C4-2B (cell line): ENCODE results near the gene CCNE1.

Experiments
- H3K27ac ChIP-seq: fragments of 450-650 bp; 2 replicates; pipeline ENCODE4 v1.5.1; 2017
- ZFX ChIP-seq: fragments of 450-650 bp; IDR thresholded peaks from 2 replicates; pipeline ENCODE4 v1.6.1; 2017
- TF ChIP-seq, protein P1 (sequence below): fragments of 450-650 bp; conservative IDR thresholded peaks from 2 replicates; pipeline ENCODE4 v1.5.1; 2017; ENCODE audit warnings: mild to moderate bottlenecking

The CCNE1 gene

DNA sequence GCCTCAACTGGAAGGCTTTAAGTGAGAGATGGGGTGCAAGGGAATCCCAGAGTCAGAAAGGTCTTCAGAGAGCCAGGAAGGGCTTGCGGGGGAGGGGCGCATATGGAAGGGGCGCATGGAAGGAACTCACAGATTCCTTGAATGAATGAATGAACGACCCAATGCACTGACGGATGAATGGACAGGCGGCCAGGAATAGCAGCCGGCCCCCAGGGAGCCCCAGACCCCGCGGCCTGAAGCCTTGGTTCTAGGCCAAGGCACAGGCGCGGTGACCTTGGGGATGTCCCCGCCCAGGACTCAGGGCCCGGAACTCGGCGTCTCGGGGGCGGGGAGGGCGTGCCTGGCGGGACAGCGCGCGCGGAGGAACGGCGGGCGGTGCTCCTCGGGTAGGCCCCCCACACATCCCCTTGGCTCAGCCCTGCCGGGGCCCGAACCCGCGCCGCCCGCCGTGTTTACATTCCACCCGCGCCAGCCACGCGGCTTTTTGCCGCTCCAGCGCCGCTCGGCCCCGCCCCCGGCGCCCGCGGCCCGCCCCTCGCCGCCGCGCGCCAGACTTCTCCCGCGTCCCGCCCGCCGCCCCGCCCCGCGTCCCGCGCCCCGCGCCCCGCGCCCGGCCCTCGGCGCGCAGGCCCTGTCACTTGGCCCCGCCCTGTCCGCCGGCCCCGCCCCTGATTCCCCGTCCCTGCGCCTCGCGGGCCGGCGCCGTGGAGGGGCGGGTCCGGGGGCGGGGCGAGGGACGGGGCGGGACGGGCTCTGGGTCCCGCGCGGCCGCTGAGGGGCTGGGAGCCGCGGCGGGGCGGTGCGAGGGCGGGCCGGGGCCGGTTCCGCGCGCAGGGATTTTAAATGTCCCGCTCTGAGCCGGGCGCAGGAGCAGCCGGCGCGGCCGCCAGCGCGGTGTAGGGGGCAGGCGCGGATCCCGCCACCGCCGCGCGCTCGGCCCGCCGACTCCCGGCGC lies at the start of gene CCNE1:
Gene CCNE1, plus strand, starts transcription at position 867 of the 955 bp plus-strand sequence. CDS start 565 bp downstream, outside the sequence.
- TF ChIP-seq, protein P1, sequence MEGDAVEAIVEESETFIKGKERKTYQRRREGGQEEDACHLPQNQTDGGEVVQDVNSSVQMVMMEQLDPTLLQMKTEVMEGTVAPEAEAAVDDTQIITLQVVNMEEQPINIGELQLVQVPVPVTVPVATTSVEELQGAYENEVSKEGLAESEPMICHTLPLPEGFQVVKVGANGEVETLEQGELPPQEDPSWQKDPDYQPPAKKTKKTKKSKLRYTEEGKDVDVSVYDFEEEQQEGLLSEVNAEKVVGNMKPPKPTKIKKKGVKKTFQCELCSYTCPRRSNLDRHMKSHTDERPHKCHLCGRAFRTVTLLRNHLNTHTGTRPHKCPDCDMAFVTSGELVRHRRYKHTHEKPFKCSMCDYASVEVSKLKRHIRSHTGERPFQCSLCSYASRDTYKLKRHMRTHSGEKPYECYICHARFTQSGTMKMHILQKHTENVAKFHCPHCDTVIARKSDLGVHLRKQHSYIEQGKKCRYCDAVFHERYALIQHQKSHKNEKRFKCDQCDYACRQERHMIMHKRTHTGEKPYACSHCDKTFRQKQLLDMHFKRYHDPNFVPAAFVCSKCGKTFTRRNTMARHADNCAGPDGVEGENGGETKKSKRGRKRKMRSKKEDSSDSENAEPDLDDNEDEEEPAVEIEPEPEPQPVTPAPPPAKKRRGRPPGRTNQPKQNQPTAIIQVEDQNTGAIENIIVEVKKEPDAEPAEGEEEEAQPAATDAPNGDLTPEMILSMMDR = no peak
- no peak for TF ChIP-seq ZFX
- H3K27ac ChIP-seq = peak within 1 kb of the TSS; percentile 69

DNA sequence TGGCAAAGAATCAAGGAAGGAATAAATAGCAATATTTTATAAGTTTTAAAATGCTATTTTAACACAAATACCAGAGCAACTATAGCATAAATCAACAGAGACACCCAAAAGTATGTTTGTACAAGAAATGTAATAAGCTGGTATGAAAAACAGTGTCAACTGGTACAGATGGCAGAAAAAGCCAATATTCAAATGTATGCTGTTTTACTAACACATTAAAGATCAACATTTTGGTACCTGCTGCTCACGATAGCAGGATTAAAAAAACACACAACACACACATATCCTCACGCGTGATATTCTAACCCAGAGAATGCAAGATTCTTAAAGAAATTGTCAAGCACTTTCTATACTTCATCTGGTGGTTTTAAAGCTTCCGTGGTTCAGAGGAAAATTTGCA lies 48.6 kb upstream of the CCNE1 start:
- TF ChIP-seq, protein P1 = no peak
- no peak for TF ChIP-seq ZFX

DNA sequence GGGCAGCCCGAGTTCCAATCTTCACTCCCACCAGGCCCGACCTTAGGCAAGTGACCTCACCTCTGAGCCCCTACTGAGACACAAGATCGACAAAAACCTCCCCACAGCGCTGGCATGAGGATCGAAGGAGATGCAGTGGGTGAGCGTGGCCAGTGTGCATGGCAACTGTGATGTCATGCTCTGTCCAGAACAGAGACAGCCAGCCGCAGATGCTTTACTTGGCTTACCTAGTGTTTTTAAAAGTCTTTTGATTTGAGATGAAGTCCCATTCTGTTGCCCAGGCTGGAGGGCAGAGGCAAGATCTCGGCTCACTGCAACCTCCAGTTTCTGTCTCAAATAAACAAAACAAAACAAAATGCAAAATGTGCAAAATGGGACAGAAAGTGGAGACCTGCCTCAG lies 47.4 kb upstream of the CCNE1 start:
- H3K27ac ChIP-seq = no peak overlapping the region
- TF ChIP-seq, protein P1 = no peak
- TF ChIP-seq ZFX = no peak

More for the DNA sequence above, 48.6 kb upstream of the CCNE1 start:
- H3K27ac ChIP-seq = no peak overlapping the region

DNA sequence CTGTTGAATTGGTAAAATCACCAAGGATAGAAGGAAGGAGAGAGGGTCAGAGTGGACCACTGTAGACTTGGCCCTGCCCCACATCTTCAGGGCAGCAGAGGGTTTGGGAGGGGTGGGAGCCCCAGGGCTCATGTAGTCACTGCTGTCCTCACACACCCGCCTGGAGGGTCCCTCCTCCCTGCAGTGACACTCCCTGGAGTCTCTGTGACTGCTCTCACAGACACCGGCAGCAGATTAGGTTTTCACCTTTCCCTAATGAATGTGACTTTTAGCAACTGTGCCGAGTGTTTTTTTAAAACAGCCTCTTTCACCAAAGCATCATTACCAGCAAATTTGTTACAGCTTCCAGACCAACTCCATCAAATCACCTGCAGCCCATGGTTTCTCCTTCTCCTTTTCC lies 45.7 kb upstream of the CCNE1 start:
- no peak for TF ChIP-seq ZFX
- TF ChIP-seq, protein P1 = no peak
- H3K27ac ChIP-seq = no peak overlapping the region

DNA sequence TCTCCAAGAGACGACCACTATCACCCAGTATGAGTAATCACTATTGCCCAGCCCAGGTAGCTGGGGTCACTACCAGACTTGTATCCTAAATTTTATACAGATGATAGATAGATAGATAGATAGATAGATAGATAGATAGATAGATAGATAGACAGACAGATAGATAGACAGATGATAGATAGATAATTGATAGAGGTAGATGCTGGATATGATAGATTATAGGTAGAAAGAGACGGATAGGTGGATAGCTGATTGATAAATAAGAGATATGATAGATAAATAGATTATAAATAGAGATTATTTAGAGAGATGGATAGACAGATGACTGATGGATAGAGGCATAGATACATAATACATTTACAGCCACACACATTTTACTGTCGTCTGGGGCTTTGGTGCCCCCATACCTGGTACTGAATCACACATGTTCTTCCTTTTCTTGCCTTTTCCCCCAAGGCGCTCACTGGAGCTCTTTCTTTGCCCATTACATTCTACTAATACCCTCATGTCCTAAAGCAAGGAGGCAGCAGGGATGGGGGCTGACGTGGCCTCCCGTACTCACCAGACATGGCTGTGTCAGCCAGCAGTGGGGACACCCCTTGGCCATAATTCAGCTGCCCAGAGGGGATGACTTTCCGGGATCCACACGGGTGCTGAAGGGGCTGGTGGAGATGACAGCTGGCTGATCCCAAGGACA lies 44.6 kb upstream of the CCNE1 start:
- TF ChIP-seq ZFX = no peak
- TF ChIP-seq, protein P1 = no peak
- H3K27ac ChIP-seq = no peak overlapping the region

DNA sequence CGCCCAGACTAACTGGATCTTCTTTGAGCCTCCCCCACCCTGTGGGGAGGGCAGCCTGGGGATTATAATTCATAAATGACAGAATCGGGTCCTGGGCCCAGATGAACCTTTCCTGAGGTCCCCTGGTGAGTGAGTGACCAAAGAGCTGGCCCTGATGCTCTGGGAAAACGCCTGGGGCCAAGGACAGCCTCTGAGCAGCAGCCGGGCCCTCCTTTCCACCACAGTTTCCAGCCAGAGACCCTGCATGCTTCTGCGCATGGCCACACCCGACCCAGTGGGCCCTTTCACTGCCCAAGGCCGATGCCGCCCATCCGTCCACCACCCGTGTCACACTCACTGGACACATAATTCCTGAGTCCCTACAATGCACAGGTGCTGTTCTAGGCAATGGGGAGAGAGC lies 43.6 kb upstream of the CCNE1 start:
- H3K27ac ChIP-seq = no peak overlapping the region
- TF ChIP-seq, protein P1 = no peak
- TF ChIP-seq ZFX = no peak

DNA sequence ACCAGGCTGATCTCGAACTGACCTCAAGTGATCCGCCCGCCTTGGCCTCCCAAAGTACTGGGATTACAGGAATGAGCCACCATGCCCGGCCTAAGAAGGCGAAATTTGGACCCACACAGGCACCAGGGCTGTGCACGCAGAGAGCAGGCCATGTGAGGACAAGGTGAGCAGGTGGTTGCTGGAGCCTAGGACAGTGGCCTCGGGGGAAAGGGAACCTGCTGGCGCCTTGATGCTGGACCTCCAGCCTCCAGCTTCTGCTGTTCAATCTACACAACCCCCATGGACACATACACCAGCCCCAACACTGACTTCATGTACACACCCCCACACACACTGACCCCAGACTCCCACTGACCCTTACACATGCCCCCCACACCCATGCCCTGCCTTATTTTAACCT lies 41.8 kb upstream of the CCNE1 start:
- TF ChIP-seq, protein P1 = no peak
- TF ChIP-seq ZFX = no peak
- no peak overlapping the region for H3K27ac ChIP-seq
